ENCODE measurements around the gene RASIP1.
"Not testable (repeated sequence)": the region's sequence is repeated elsewhere in the genome, so short reads cannot be mapped to it uniquely, and the experiment has no call there.

Gene RASIP1

DNA sequence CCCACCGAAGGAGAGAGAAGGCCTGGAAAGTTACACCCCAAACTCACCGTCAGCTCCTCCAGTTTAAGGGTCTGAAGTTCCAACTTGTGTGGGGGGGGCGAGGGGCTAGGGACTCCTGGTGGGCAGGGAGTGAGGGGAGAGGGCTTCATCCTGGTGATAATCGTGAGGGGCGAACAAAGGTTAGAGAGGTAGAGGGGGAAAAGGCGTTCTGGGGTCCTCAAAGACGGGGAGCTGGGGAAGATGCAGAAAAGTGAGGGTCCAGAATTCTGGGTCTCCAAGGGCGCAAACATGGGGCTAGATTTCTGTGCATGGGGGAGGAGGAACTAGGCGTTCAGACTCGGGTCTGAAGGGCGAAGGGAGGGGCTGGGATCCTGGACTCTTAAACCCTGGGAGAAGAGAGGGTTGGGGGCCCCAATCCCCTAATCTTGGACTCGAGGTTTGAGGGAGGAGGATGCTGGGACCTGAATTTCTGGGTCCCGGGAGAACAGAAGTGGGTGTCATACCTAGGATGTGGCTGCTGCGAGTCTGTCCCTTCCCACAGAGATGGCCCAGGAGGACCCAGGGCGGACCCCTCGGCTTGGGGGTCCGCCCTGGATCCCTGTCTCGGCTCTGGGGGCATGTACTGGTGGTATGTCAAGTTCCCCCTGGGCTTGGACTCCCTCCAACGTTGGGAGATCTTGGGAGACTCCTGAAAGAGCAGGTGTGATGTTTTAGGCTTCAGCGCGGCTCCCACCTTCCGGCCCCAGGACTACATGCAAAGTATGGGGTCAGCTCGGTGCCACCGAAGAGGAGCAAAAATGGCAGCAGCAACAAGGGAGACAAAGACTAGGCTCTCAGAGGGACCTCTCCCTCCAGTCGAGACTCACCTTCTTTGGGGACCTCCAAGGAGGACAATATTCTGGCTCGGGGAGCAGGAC, 25.4 kb downstream of the RASIP1 start:
- peak overlapping the region; percentile 78 for H3K27ac Mint-ChIP-seq
- H3K36me3 Mint-ChIP-seq (ENCODE audit: low read depth) = no peaks in the 10 kb centered on the region
- peaks cover 21% of the 10 kb centered on the region for H3K4me1 Mint-ChIP-seq (ENCODE audit: low read depth)
- H3K4me3 Mint-ChIP-seq = peak overlapping the region; percentile 77
- intact Hi-C loops (cut with micrococcal nuclease) = no loop called here
- H3K9me3 Mint-ChIP-seq = no peaks in the 10 kb centered on the region
- H3K27me3 Mint-ChIP-seq = peaks cover 13% of the 10 kb centered on the region

DNA sequence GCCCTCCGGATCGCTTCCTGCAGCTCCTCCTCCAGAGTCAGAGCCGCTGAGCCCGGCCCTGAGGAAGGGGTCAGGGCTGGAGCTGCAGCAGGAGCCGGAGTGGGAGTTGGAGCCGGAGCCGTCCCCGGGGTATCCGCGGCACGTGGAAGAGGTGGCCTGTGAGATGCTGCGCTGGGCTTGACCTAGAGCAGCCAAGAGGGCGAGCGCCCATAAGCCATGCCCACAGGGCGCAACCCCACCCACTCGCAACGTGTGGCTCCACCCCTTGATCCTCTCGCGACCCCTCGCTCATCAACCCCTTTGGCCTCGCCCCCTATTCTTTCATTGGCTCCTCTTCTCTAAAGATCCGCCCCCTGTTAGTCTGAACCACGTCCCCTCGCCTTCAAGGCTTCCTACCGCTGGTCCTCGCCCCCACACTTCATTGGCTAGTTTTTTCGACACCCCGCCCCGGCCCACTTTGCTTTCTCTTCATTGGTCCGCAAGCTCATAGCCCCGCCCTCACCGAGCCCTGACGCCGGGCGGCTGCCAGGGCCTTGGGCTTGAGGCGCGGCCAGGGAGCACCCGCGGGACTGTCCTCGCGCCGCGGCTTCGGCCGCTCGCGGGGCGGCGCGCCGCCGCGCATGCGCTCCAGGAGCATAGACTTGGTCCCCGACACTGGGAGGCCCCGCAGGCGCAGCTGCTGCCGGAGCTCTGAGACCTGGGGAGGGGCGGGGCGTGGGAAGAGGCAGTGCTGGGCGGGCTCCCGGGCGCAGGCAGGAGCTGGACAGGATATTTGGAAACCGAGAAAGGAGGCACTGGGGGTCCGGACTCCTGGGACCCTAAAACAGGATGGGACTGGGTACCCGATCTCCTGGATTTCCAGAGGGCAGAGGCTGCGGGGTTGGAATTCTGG, 26.3 kb downstream of the RASIP1 start:
- Mint-ChIP-seq H3K36me3 (ENCODE audit: low read depth) (no peaks in the 10 kb centered on the region), H3K4me1 (ENCODE audit: low read depth) (peaks cover 21% of the 10 kb centered on the region), H3K9me3 (no peaks in the 10 kb centered on the region), H3K4me3 (peak overlapping the region; percentile 77), H3K27ac (peak overlapping the region; percentile 78), H3K27me3 (peaks cover 10% of the 10 kb centered on the region)
- intact Hi-C loops (cut with micrococcal nuclease) = no loop called here

DNA sequence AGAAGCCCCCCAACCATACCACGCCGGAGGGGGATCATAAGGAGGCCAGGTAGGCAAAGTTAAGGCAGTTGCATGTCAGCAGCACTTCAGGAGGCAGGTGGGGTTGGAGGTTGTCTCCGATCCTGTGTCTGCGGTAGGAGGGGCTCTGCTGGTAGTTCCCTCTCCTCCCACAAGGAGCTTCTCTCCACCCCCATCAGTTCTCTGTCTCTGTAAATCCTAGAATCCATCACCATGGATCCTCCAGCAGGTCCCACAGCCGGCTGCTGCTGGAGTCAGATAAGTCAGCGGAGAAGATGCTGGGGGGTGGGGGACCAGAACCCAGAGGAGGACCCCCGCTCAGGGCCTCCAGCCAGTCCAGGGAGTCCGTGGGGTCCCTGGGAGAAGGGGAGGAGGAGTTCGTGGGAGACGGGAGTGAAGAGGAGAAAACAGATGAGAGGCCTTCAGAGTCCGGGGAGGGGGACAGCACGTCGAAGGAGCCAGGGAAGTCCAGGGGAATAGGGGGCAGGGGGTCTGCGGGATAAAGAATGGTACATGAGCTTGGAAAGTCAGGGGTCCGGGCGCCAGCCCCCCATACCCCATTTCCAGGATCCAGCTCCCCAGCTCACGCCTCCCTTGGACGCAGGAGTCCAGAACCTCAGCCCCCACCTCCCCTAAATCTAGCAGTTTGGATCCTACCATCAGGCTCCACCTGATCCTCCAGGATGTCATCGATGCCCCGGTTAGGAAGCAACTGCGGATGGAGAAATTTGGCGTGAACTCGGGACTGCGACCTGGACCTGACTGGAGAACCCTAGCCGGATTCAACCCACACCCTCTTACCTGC, 27.2 kb downstream of the RASIP1 start:
- Mint-ChIP-seq H3K27me3 (peaks cover 6% of the 10 kb centered on the region), H3K9me3 (no peaks in the 10 kb centered on the region), H3K4me1 (ENCODE audit: low read depth) (peaks cover 21% of the 10 kb centered on the region), H3K4me3 (peak overlapping the region; percentile 77), H3K36me3 (ENCODE audit: low read depth) (no peaks in the 10 kb centered on the region), H3K27ac (peak overlapping the region; percentile 78)
- intact Hi-C loops (cut with micrococcal nuclease) = no loop called here

DNA sequence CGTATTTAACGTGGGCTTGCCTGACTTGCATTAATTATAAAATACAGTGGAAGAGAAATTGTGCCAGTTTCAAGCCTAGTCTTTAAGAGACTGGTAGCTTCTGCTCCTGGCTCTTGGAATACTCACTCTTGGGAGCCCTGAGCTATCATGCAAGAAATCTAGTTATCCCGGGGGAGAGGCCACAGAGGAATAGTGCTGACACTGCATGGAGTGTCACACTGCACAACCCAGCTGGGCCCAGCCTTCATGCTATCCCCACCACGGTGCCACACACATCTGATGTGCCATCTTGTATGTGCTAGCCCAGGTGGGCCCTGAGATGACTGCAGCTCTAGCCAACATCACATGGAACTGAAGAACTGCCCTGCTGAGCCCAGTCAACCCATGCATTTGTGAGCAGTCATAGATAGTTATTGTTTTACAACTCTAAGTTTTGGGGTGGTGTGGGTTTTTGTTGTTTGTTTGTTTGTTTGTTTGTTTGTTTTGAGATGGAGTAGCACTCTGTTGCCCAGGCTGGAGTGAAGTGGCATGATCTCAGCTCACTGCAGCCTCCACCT, 29.2 kb downstream of the RASIP1 start:
- intact Hi-C loops (cut with micrococcal nuclease) = no loop called here

DNA sequence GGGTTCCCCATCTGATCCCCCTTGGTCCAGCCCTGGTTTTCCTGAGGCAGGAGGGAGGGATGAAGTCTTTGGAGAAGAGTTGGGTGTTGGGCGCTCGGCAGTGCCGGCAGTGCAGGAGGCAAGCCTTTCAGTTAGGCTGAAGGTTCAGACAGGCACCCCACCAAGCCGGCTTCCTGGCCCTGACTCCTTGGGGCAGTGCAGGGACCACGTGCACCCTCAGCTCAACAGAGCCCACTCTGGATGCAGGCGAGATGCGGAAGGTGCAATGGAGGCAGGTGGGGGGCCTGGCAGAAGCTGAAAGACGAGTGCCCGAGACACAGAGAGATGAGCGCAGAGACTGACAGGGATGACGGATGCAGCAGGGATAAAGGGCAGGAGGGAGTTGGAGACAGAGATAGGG, 31.9 kb downstream of the RASIP1 start:
- Mint-ChIP-seq H3K36me3 (ENCODE audit: low read depth) (no peaks in the 10 kb centered on the region), H3K27me3 (peaks cover 3% of the 10 kb centered on the region), H3K4me3 (no peak overlapping the region), H3K4me1 (ENCODE audit: low read depth) (peaks cover 5% of the 10 kb centered on the region), H3K9me3 (no peaks in the 10 kb centered on the region), H3K27ac (no peak overlapping the region)
- intact Hi-C loops (cut with micrococcal nuclease) = no loop called here

More for the DNA sequence above, 29.2 kb downstream of the RASIP1 start:
- Mint-ChIP-seq H3K4me3 (no peak overlapping the region), H3K36me3 (ENCODE audit: low read depth) (no peaks in the 10 kb centered on the region), H3K27me3 (peaks cover 3% of the 10 kb centered on the region), H3K4me1 (ENCODE audit: low read depth) (peaks cover 21% of the 10 kb centered on the region), H3K27ac (no peak overlapping the region), H3K9me3 (no peaks in the 10 kb centered on the region)

DNA sequence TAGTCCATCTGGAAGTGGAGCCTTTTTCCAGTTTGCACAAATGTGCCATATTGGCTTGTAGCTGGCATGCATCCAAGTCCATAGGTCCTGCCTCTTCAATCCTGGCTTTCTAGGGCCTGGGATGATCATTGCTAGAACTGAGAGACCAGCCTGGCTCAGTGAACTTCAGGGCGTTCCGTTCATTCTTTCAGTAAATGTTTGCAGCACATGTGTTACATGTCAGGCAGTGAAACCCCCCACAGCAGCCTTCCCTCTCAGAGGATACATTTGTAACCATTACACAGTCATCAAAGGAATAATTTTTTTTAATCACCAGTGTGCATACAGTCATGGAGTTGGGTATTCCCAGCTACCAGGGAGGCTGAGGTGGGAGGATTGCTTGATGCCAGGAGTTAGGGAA, 35.0 kb downstream of the RASIP1 start:
- Mint-ChIP-seq H3K27ac (no peak overlapping the region), H3K27me3 (no peaks in the 10 kb centered on the region), H3K4me1 (ENCODE audit: low read depth) (no peaks in the 10 kb centered on the region), H3K36me3 (ENCODE audit: low read depth) (no peaks in the 10 kb centered on the region), H3K9me3 (no peaks in the 10 kb centered on the region), H3K4me3 (no peak overlapping the region)
- intact Hi-C loops (cut with micrococcal nuclease) = no loop called here

DNA sequence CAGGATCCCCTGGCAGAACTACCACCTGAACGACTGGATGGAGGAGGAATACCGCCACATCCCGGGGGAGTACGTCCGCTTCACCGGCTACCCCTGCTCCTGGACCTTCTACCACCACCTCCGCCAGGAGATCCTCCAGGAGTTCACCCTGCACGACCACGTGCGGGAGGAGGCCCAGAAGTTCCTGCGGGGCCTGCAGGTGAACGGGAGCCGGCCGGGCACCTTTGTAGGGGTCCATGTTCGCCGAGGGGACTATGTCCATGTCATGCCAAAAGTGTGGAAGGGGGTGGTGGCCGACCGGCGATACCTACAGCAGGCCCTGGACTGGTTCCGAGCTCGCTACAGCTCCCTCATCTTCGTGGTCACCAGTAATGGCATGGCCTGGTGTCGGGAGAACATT, 37.1 kb downstream of the RASIP1 start:
- H3K36me3 Mint-ChIP-seq (ENCODE audit: low read depth) = no peaks in the 10 kb centered on the region
- no peaks in the 10 kb centered on the region for H3K9me3 Mint-ChIP-seq
- H3K27me3 Mint-ChIP-seq = peaks cover 4% of the 10 kb centered on the region
- no peak overlapping the region for H3K27ac Mint-ChIP-seq
- peaks cover under 1% of the 10 kb centered on the region for H3K4me1 Mint-ChIP-seq (ENCODE audit: low read depth)
- no peak overlapping the region for H3K4me3 Mint-ChIP-seq
- intact Hi-C loops (cut with micrococcal nuclease) = no loop called here

DNA sequence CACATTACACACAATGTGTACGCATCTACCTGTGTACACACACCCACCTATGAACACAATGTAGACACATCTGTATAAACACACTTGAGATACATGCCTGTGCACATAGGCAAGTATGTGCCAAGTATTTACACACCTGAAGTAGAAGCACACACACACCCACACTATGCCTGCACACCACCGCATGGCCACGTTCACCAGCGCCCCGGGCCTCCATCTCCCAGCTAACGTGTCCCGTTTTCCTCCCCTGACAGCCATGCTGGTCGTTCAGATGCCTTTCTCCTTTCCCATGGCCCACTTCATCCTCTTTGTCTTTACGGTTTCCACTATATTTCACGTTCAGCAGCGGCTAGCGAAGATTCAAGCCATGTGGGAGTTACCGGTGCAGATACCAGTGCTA, 37.7 kb downstream of the RASIP1 start:
- H3K36me3 Mint-ChIP-seq (ENCODE audit: low read depth) = no peaks in the 10 kb centered on the region
- intact Hi-C loops (cut with micrococcal nuclease) = no loop called here
- no peak overlapping the region for H3K4me3 Mint-ChIP-seq

DNA sequence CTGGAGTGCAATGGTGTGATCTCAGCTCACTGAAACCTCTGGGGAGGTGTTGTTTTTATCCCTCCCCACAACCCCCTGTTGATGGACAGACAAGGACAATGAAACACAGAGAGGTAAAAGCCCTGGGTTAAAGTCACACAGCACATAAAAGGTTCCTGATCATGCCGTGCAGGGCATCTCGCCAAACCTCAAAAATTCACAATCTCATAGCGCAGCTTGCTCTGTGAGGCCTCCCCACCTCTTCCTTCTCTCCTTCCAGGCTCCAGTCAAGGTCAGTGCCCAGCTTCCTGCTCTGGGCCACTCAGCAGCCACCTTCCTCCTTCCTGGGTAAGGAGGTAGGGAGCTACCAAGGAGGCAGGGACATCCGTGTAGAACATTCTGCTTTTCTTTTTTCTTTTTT, 42.4 kb downstream of the RASIP1 start:
- H3K4me1 Mint-ChIP-seq (ENCODE audit: low read depth) = peaks cover 17% of the 10 kb centered on the region
- H3K27ac Mint-ChIP-seq = no peak overlapping the region
- no peaks in the 10 kb centered on the region for H3K9me3 Mint-ChIP-seq
- intact Hi-C loops (cut with micrococcal nuclease) = no loop called here
- H3K4me3 Mint-ChIP-seq = no peak overlapping the region
- peaks cover 41% of the 10 kb centered on the region for H3K27me3 Mint-ChIP-seq
- no peaks in the 10 kb centered on the region for H3K36me3 Mint-ChIP-seq (ENCODE audit: low read depth)

More for the DNA sequence above, 37.7 kb downstream of the RASIP1 start:
- H3K4me1 Mint-ChIP-seq (ENCODE audit: low read depth) = peaks cover 6% of the 10 kb centered on the region
- no peak overlapping the region for H3K27ac Mint-ChIP-seq
- no peaks in the 10 kb centered on the region for H3K9me3 Mint-ChIP-seq
- peaks cover 8% of the 10 kb centered on the region for H3K27me3 Mint-ChIP-seq

DNA sequence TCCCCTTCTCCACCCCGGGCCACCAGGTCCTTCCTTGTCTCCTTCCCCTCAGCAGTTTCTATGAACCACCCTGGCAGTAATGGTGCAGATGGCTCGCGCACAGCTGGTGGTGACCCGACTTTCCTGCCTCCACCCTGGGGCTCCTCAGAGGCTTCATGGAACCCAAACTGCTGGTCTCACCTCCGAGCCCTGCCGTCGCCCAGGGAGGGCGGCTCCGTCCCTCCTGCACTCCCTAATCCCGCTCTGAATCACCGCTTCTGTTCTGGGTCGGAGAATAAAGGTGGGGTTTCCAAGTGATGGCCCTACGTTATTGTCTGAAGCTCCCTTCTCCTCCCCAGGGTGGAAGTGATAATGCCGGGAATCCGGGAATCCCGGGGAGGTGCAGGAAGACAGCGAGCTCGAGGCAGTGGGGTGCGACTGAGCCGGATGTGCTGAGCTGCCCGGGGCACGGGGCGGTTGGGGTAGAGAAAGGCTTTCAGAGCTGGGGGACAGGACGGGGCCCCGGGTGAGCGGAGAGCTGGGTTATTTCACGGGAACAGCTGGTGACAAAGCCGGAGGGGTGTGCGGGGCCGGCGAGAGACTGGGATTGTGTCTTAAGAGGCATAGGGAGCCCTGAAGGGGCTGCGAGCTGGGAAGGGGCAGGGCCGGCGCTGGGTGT, 43.9 kb downstream of the RASIP1 start:
- intact Hi-C loops (cut with micrococcal nuclease) = no loop called here
- H3K4me3 Mint-ChIP-seq = peak overlapping the region; percentile 53
- H3K36me3 Mint-ChIP-seq (ENCODE audit: low read depth) = no peaks in the 10 kb centered on the region
- H3K27me3 Mint-ChIP-seq = peaks cover 41% of the 10 kb centered on the region
- no peaks in the 10 kb centered on the region for H3K9me3 Mint-ChIP-seq
- peaks cover 17% of the 10 kb centered on the region for H3K4me1 Mint-ChIP-seq (ENCODE audit: low read depth)
- peak overlapping the region; percentile 35 for H3K27ac Mint-ChIP-seq

DNA sequence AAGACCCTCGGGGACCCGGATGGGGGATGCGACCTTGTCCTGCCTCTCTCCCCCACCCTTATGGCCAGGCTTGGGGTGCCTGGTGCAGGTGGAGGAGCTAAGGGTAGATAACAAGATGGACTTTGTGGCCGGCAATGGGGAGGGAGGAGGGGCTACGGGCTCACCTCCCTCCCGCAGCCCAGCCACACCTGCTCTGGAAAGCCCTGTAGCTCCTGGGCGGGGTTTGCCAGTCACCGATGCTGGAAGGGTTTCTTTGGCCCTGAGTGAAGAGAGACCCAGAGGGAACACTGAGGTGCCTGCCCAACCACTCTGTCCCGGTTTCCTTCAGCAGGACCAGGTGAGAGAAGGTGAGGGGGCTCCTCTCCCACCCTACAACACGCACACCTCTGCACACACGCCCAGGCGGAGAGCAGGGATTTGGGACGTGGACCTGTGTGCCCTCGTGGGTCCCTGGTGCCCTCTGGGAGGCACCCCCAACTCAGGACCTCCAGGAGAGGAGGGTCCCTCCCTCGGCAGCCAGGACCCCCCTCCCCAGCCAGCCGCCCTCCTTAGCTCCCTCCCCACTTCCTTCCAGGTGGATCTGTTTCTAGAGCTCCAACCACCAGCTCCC, 44.6 kb downstream of the RASIP1 start, which contains the start of gene FUT2:
FUT2 (plus strand) TSS at position 229 of the 610 bp plus-strand sequence. CDS start 6,986 bp downstream, outside the sequence.
- Mint-ChIP-seq H3K4me1 (ENCODE audit: low read depth) (peaks cover 17% of the 10 kb centered on the region), H3K9me3 (no peaks in the 10 kb centered on the region), H3K36me3 (ENCODE audit: low read depth) (no peaks in the 10 kb centered on the region), H3K27me3 (peaks cover 41% of the 10 kb centered on the region), H3K27ac (peak within 1 kb of the TSS; percentile 35), H3K4me3 (peak within 1 kb of the TSS; percentile 53)
- intact Hi-C loops (cut with micrococcal nuclease) = no loop called here

DNA sequence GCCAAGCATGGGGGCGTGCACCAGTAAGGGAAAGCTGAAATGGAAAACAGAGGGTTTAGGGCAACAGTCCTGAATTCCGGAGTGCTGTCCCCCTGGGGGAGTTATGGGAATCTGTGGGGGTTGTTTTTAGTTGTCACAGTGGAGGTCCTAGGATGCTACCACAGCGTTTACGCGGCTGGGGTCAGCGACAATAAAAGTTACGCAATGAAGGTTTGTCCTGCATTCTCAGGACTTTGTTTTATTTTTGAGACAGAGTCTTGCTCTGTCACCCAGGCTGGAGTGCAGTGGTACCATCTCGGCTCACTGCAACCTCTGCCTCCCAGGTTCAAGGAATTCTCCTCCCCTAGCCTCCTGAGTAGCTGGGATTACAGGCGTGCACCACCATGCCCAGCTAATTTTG, 46.8 kb downstream of the RASIP1 start:
- H3K36me3 Mint-ChIP-seq (ENCODE audit: low read depth); H3K9me3 Mint-ChIP-seq; H3K27ac Mint-ChIP-seq; H3K4me3 Mint-ChIP-seq; intact Hi-C loops (cut with micrococcal nuclease): not testable (repeated sequence)
- Mint-ChIP-seq H3K27me3 (peaks cover 41% of the 10 kb centered on the region), H3K4me1 (ENCODE audit: low read depth) (peaks cover 17% of the 10 kb centered on the region)
